HG02885 (cell line): Measurements from ENCODE around the gene ZSCAN23.
A peak's percentile ranks its signal among the peaks of the same experiment; 100 is the strongest.
"Not testable (repeated sequence)": the region's sequence is repeated elsewhere in the genome, so short reads cannot be mapped to it uniquely, and the experiment has no call there.

Experiments
- ATAC-seq: cut with Tn5 transposase; IDR thresholded peaks from one replicate; pipeline ENCODE4 v1.9.1; 2021; ENCODE audit warnings: mild to moderate bottlenecking; ENCODE audit not compliant: unreplicated experiment, poor library complexity

Gene ZSCAN23

GRCh38 chr6:28443112-28443773 is at the start of gene ZSCAN23:
TSS of gene ZSCAN23 (minus strand) at chr6:28443491. CDS start at chr6:28436266, 7,225 bp downstream.
- peak; percentile 95 for ATAC-seq

- ATAC-seq, result no peak
These were observed 48.7 kb upstream of the ZSCAN23 start for GRCh38 chr6:28491984-28492317.

GRCh38 chr6:28490205-28490890 is 47.1 kb upstream of the ZSCAN23 start:
- ATAC-seq, result peak; percentile 27

- peak; percentile 75 for ATAC-seq
These were observed 46.3 kb upstream of the ZSCAN23 start for GRCh38 chr6:28489366-28490204.

- no peak for ATAC-seq
These were observed 45.6 kb upstream of the ZSCAN23 start for GRCh38 chr6:28488916-28489365.

GRCh38 chr6:28486988-28487742 is 43.9 kb upstream of the ZSCAN23 start:
- no peak for ATAC-seq

- no peak for ATAC-seq
These were observed 43.2 kb upstream of the ZSCAN23 start for GRCh38 chr6:28486533-28486932.

- no peak for ATAC-seq
These were observed 42.2 kb upstream of the ZSCAN23 start for GRCh38 chr6:28485482-28485881.

GRCh38 chr6:28480253-28480932 is 37.1 kb upstream of the ZSCAN23 start:
- no peak for ATAC-seq

GRCh38 chr6:28478518-28478917 is 35.2 kb upstream of the ZSCAN23 start:
- no peak for ATAC-seq

- peak; percentile 73 for ATAC-seq
These were observed 31.3 kb upstream of the ZSCAN23 start for GRCh38 chr6:28474441-28475219.

- not testable (repeated sequence) for ATAC-seq
These were observed 26.0 kb upstream of the ZSCAN23 start for GRCh38 chr6:28469153-28469745.

DNA sequence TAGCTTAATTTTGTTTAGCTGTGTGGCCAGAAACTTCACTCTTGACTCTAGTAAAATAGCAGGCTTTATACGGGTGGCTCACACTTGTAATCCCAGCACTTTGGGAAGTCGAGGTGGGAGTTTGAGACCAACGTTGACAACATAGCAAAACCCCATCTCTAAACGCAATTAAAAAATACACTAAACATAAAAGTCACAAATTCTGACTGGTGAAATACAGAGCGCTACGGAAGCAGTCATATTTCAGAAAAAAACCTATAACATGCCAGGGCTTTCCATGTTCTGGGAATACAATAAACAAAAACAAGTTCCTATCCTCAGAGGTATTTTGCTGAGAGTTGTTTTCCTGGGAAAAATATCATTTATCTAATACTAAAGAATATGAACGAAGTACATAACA is 24.8 kb upstream of the ZSCAN23 start:
- no peak for ATAC-seq

GRCh38 chr6:28462401-28462800 is 19.1 kb upstream of the ZSCAN23 start:
- no peak for ATAC-seq

GRCh38 chr6:28458568-28458967 is 15.3 kb upstream of the ZSCAN23 start:
- ATAC-seq, result no peak

- ATAC-seq, result no peak
These were observed 5.8 kb upstream of the ZSCAN23 start for GRCh38 chr6:28449056-28449455.

DNA sequence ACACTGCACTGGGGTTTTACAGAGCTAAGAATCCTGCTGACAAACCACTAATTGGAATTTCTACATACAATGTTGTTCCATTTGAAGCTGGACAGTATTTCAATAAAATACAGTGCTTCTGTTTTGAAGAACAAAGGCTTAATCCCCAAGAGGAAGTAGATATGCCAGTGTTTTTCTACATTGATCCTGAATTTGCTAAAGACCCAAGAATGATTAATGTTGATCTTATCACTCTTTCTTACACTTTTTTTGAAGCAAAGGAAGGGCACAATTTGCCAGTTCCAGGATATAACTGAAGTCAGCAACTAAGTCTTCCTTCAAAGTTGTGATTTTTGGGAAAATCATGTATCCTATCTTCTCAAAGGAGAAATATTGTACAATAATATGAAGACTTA is 4.2 kb upstream of the ZSCAN23 start:
- ATAC-seq, result not testable (repeated sequence)

DNA sequence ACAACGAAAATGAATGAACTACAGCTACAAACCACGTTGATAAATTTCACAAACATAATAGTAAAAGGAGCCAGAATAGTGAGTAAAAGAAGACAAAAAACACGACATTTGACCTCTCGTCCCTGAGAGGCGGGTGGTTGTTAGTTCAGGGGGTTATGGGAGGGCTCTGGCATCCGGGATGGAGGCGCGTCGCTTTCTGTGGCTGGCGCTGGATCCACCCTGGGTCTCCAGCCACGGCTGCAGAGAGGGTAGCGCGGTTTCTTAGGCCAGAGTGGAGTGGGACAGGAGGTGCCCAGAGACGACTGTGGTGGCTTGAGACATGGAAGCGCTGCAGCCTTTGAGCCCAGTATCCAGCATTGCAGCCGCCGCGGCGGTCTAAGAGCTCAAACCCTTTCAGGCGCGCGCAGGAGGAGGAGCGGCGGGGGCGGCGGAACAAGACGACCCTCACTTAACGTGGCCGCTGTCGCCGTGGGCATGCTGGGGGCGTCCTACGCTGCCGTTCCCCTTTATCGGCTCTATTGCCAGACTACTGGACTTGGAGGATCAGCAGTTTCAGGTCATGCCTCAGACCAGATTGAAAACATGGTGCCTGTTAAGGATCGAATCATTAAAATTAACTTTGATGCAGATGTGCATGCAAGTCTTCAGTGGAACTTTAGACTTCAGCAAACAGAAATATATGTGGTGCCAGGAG is 3.7 kb upstream of the ZSCAN23 start:
- no peak for ATAC-seq
